Measurements from ENCODE around the gene TSSK6.

DNA sequence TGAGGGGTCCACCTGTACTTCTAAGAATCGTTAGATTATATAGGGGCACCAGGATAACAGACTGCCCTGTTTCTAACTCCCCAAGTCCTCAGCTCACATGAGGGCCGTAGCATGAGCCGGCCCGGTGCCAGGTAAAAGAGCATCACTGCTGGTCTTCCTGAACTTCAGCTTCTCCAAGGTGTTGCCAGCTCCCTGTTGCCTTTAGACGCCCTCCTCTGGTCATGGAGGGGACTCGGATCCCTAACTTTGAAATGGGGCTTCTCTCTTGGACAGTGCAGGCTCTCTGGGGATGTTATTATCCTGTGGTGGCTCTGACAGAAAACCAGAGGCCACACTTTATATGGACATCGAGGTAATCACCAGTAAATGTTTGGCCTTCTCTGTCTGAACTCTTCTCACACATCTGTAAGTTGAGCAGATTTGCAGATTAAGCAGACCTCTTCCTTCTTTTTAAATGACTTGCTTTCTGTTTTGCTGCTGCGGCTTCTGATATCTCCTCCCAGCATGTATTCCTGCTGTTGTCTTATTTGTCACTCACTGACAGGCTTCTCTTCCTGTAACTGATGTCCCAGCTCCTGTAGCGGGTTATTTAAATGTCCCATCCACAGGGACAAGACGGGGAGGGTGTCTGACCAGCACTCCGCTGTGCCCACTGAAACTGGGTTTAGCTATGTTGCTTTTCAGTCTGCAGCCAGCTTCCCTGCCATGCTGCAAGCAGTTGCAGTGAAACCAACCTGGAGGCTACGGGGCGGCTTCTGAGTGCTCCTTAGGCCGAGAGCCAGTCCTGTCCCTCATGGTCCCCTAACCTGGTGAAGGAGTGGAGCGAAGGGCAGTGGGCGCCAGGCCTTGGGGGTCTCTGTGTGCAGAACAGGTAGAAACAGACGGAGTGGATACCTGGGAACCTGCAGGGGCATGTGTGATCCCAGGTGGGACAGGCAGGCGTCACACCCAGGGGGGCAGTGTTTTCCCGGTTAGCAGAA, 39.2 kb downstream of the TSSK6 start:
- no peak for TF ChIP-seq ZNF274 (IDR thresholded peaks at IDR 0.05; ENCODE audit: low read depth, low read length)
- no peak for TF ChIP-seq SUZ12 (IDR thresholded peaks at IDR 0.05; ENCODE audit: extremely low read depth, insufficient read depth, insufficient read length)
